Skin of body (tissue), 2 donors: ENCODE measurements around the gene TSPAN9. TPM values are rescaled to one million over a fixed set of nuclear protein-coding genes. Genes with fewer than 3 reads are reported as not detected.

Source experiments
- DNase-seq: peaks from one replicate; lab custom pipeline; 2025; lab: John Stamatoyannopoulos, UW
- total RNA-seq: library from RNA; depleted of rRNA; stranded (reverse); fragments of >200 nt; gene quantifications from one replicate; pipeline ENCODE4 v1.2.3, GENCODE V29; 2014

The TSPAN9 gene
- total RNA-seq, 1 donor from 2014 or later, result 34.3 TPM

- DNase-seq, result no peak
Measured at GRCh38 chr12:3186546-3187215, 109.5 kb downstream of the TSPAN9 start.

DNA sequence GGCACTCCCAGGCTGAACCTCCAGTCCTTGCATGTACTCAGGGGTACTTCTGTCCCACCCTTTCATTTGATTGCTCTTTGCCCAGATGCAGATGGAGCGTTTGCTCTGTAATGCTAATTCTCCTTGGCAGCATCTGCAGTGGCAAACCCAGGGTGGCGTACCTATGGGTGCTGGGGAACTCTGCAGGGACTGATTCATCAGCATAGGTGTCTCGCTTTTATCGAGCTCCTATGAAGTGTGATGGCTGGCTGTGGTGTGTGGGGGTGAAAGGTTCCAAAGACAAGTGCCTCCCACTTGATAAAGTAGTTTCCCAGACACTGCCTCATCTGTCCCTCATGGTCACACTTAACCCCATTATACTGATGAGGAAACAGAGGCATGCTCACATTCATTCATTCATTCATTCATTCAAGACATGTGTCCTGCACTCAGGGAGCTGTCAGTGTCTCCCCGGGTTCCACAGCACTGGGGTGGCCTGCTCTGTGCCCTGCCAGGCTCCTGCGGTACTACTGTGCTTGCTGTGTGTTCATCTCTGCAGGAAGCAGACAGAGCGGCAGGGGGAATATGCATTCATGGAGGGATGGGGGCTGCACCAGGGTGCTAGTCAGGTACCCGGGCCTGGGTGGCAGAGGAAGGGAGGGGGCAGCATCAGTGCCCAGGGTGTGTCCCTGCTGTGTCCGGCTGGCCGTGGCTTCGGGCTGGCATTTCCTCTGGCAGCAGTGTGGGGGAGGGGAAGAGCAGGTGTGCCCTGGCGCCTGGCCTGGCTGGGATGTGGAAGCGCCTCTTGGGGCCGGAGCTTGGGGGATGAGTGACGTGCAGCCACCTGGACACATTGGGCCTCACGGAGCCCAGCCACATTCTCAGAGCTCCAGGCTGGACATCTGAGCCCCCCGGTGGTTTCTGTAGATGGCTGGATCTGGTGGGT is 110.9 kb downstream of the TSPAN9 start:
- no peak for DNase-seq

- DNase-seq, result no peak
Measured at GRCh38 chr12:3189282-3189681, 112.1 kb downstream of the TSPAN9 start.

DNA sequence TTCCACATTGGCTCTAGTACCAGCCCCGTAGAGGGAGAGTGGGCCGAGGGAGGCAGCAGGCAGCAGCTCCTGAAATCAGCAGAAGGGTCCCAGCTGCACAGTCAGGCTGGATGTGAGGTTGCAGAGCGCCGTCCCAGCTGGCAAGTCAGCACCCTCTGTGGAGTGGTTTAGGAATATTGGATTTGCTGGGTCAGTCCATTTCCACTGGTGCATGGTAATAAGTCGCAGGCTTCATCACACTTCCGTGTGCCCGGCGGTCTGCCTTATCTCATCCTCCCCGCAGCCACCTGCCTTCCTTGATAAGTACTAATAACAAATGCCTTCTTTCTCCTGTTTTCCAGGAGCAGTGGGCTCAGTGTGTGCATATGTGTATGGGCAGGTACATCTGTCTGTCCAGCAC is 112.9 kb downstream of the TSPAN9 start:
- DNase-seq, result no peak

DNA sequence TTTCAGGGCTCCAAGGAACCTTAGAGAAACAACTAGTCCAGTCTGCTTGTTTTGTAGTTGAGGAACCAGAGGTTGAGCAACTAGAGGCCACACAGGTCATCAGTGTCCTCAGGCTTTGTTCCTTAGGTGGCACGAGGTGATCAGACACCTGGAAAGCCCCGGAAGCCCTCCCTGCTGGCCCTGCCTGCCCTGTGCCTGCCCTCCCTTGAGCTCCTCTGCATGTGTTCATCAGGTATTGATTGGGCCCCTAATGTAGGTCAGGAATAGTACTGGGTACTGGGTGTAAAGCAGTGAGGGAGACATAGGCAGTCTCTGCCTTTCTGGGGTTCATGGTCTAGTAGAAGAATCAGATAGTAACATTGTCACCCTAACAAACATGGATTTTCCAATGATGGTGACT is 114.3 kb downstream of the TSPAN9 start:
- no peak for DNase-seq

DNA sequence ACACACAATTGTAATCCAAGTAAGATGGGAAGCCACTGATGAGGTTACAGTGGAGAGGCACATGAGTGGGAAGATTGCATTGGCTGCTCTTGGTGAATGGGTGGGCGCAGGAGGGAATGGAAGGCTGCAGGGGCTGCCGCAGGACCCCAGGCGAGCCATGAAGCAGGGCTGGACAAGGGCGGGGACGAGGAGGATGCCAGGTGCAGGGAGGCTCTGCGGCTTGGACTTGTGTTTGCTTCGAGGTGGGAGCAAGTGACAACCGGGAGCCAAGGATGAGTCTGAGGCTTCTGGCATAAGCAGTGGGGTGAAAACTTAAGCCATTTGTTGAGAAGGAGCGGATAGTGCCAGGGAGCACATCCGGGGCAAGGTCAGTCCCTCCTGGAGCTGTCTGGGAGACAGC is 115.0 kb downstream of the TSPAN9 start:
- DNase-seq, result no peak

GRCh38 chr12:3193131-3193530 is 116.0 kb downstream of the TSPAN9 start:
- DNase-seq, result no peak

DNA sequence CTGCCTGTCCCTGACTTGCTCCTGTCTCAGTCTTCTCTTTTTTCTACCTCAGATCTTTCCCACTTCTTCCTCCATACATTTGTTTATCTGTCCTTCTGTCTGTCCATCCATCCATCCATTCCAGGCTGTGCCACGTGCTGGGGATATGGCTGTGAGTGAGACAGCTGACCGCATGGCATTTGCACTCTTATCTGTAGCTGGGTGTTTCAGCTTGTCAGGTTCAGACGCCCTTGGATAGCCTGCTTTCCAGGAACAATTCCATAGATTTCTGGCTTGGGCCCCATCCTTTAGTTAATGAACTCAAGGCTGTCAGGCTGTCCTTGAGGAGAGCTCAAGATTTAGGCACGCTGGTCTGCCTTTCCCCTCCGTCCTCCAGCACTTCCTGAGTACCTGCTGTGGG is 116.6 kb downstream of the TSPAN9 start:
- DNase-seq, result no peak

- DNase-seq, result no peak
Measured at GRCh38 chr12:3195337-3195736, 118.2 kb downstream of the TSPAN9 start.

DNA sequence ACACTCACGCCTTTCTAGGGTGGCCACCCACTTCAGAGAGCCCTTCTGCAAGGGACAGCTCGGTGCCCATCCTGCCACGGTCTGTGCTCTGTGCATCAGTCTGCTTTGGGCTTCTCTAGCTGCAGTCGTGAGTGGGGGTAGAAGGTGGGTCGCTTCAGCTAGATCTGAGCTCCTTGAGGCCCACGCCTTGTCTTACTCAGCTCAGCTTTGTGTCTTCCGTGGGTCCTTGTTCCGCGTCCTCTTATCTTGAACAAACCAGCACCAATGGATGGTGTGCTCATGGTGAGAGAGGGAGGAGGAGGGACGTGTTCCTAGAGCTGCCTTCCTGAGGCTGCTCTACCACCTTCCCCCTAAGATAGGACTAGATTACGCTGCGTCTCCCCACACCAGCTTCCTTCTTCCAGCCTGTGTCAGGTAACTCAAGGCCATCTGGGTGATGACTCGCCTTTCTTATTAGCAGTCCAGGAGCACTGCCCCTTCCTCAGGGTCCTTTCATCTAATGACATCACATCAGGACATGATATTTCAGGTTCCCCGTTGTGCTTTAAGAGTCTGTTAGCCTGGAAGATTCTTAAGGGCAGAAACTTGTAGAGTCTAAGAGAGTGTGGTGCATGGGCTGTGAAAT is 118.8 kb downstream of the TSPAN9 start:
- DNase-seq, result no peak

DNA sequence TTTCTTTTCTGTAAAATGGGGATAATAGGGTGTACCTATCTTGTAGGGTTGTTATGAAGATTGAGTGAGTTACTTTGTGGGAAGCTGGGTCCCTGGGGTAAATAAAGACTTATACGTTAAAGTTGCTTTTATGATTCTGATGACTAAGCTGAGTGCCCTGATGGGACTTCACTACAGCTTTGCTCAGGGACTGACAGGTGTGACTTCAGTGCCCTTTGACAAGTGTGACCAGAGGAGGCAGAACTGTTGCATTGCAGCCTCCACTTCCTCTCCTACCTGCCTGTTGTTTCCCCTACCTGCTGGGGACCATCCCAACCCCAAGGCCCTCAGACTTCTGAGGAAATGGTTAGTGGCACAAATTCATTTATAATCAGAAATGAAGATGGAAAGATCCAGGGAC is 119.3 kb downstream of the TSPAN9 start:
- no peak for DNase-seq

- DNase-seq, result no peak
Measured at GRCh38 chr12:3197131-3197818, 120.1 kb downstream of the TSPAN9 start.

GRCh38 chr12:3199551-3200031 is 122.4 kb downstream of the TSPAN9 start:
- peak; percentile 44 for DNase-seq

DNA sequence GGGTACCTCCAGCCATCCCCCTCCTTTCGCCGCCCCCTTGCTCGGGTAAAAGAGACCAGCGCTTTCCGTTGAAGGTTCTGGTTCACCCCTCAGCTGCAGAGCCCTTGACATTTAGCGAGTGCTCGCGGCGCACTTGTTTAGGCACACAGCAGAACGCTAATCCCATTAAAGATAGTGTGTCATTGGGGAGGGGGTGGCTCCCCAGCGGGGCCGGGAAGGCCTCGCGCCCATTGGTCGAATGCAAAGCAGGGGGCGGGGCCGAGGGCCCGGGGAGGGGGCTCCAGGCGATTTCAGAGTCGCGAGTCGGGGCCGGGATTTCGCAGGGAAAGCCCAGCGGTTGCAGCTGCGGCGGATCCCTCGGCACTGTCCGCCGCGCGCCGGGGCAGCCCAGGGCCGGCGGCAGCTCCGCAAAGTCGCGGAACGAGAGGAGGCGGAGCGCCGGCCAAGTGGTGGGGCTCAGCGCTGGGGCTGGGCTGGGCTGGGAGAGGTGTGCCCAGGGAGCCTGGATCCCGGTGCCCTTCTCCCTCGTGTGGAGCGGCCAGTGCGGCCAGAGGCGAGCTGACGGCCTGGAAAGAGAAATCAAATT is 122.9 kb downstream of the TSPAN9 start:
- peak; percentile 44 for DNase-seq

- no peak for DNase-seq
Measured at GRCh38 chr12:3200814-3201233, 123.6 kb downstream of the TSPAN9 start.

GRCh38 chr12:3201339-3202051 is 124.3 kb downstream of the TSPAN9 start:
- DNase-seq, result no peak

DNA sequence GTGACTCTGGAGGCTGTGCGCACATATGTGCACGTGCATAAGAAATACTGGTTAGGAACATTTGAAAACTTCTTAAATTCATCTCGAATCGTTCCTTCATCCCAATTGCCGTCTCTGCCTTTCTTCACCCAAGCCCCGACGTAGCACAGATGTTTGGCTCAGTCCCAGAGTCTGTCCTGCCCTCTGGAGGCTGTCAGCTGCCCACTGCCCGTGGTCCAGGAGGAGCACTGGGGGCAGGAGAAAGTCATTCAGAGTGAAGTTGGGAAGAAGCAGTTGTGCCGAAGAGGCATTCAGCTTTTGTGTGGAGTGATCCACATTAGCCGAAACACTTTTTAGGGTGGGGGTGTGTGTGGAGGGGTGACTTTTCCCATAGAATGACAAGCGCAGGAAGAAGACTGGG is 124.9 kb downstream of the TSPAN9 start:
- no peak for DNase-seq

- peak; percentile 20 for DNase-seq
Measured at GRCh38 chr12:3202734-3203446, 125.7 kb downstream of the TSPAN9 start.

- no peak for DNase-seq
Measured at GRCh38 chr12:3203713-3204112, 126.5 kb downstream of the TSPAN9 start.

DNA sequence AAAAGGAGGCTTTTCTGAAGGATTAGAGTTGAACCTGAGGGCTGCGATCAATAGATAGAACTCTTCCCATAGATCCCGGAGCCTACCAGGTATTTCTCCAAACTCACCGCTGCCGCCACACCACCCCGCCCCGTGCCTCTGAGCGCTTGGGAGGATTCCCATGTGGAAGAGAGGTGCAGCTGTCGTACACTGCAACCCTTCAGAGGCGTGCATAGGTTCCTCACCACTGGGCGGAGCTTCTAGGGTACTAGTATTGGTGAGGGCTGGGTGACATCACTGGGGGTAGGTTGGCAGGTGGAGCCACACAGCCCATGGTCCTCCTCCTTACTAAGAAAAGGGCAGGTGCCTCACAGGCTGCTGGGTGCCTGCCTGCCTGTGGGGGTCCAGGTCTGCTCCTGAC is 127.0 kb downstream of the TSPAN9 start:
- DNase-seq, result no peak
